Glomerular endothelial cell (primary cell): ENCODE measurements around the gene QDPR. TPM values are rescaled to one million over a fixed set of nuclear protein-coding genes. Genes with fewer than 3 reads are reported as not detected.
"Not testable (repeated sequence)": the region's sequence is repeated elsewhere in the genome, so short reads cannot be mapped to it uniquely, and the experiment has no call there.

Source experiments
- DNase-seq: peaks from one replicate; pipeline ENCODE4 v3.0.0-alpha.2; 2011; ENCODE audit warnings: low read depth, low spot score; ENCODE audit errors: extremely low read depth
- total RNA-seq: library from RNA; depleted of rRNA; stranded (reverse); fragments of >200 nt; gene quantifications from 2 replicates; pipeline ENCODE4 v1.2.3, GENCODE V29; 2015

QDPR gene
- total RNA-seq, 1 donor from 2014 or later: 23.7 TPM

GRCh38 chr4:17492058-17492741 lies 19.7 kb downstream of the QDPR start:
- DNase-seq: no peak

GRCh38 chr4:17491196-17491595 lies 20.7 kb downstream of the QDPR start:
- DNase-seq: no peak

DNA sequence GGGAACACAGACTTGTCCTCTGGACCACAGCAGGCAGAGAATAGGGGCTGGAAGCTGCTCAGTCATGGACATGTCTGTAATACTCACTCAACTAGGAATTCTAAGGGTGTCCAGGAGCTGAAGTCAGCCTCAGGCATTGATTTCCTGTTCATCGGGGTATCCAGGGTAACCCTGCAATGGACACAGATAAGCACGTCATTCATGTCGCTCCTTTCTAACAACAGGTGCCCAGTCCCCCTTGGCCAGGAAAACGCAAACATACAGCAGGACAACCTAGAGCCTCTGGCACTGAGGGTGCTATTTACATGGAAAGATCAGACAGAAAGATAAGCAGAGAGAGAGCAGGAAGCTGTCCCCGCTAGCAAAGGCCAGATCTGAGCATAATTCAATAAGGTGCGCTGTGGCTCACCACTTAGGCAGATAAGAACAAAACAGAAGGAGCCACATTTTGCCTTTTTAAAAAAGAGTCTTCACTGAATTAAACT lies 21.3 kb downstream of the QDPR start:
- DNase-seq: no peak

DNA sequence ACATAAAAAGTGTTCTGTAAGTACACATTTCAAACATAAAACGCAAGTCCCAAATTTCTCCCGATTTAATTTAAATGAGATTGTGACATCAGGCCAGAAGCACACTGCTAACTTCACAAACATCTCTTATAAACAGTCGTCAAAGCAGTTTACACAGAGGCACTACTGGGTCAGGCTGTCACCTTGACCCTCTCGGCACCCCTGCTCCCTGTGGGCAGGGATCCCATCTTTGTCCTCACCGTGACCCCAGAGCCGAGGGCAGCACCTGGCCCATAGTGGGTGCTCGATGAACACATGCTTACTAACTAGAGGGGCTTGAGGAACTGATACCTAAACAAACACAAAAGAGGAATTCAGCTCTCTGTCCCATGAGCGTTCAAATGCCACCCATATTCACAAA lies 22.2 kb downstream of the QDPR start:
- no peak for DNase-seq

DNA sequence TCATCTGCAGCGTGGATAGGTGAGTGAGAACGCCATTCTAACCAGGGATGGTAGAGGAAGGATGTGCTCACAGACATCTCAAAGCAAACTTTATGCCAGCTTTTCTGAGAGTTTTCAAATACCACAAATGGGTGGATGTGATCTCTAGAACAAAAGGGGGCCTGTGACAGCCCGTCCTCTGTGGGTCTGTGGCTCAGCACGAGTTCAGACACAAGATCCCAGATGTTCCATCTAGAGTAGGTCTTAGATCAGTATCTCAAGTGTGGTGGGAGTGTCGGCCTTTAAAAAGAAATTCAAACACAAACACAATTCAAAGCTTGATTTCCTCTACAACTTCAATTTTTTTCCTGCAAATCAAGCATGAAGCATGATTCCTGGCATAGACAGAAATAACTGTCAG lies 22.8 kb downstream of the QDPR start:
- no peak for DNase-seq

GRCh38 chr4:17482716-17483115 lies 29.2 kb downstream of the QDPR start:
- no peak for DNase-seq

DNA sequence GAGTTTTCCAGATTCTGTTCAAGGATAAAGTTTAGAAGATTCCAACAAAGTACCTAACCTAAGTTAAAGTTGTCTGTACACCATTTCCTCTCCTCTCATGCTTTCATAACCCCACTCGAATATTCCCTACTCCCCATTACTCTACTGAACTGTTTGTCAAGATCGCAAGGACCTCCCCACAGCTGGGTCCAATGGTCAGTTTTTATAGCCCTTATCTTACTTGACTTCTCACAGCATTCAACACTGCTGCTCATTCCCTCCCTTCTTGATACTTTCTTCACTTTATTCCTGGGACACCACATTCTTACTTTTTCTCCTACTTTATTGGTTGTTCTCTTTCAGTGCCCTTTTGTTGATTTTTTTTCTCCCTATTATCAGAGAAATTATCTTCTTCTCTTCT lies 30.9 kb downstream of the QDPR start:
- no peak for DNase-seq

GRCh38 chr4:17480210-17480927 lies 31.5 kb downstream of the QDPR start:
- DNase-seq: no peak

GRCh38 chr4:17477774-17478472 lies 34.0 kb downstream of the QDPR start:
- no peak for DNase-seq

GRCh38 chr4:17476853-17477252 lies 35.0 kb downstream of the QDPR start:
- DNase-seq: no peak

DNA sequence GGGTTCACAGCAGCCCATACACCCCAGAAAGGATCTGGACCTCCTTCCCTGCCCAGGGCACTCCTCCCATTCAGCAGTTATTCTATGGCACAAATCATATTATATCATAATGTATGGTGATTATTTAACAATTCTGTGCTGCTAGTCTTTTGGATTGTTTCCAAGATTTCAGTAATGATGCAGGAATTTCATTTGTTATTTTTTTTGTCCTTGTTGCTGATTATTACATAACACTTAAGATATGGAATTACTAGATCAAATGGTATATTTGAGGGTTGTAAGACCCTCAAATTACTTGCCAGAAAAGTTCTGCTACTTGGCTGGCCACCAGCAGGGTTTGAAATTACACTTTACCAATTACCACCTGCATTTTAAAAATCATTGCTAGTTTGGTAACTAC lies 36.4 kb downstream of the QDPR start:
- DNase-seq: no peak

DNA sequence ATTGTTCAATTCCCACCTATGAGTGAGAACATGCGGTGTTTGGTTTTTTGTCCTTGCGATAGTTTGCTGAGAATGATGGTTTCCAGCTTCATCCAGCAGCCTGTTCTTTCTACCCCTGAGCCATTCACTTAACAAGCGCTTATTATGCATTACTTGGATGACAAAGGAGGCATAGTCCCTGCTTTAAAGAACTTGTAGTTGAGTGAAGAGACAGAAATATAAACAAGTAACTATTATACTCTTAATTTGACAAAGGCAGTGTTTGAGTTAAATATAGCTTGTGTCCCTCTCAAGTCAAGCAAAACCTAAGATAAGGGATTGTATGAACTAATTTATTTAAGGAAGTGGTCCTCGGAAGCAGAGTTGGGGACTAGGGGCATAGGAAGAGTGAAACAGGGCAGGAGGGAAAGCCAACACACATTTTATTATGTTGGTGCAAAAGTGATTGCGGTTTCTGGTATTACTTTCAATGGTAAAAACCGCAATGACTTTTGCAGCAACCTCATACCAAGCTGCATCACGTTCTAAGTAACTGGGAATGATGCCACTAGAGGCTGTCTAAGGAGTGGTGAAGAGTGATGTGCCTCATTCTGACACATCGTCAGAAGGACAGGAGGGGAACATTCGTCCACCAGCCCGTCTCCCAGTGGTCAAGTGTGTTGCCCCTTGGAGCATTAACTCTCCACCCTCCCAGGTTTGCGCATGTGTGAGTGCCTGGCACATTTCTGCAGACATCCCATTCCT lies 41.8 kb downstream of the QDPR start:
- no peak for DNase-seq

DNA sequence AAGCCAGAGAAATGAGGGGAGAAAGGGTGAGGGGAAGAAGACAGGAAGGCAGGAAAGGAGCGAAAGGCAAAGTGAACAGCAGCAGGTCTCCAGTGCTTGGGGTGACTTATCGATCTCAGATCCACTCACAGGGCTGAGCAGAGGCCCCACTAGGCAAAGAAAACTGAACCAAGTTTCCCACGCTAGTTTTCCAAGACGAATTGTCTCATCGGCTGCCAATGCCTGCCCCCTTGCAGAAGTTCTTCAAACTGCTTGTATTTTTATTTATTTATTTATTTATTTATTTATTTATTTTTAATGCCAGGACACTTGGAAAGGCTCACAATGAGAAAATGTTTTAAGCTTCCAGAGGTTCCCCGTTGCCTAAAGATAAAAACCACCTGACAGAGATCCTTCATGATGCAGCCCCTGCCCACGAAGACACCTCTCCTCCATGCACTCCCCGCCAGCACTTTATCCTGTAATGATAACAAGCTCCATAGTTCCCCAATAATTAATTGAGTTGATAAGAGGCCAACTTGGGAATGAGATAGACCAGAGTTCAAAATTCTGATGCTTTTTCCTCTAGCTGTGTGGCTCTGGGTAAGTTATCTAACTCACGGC lies 43.2 kb downstream of the QDPR start:
- no peak for DNase-seq

GRCh38 chr4:17463606-17464005 lies 48.3 kb downstream of the QDPR start:
- no peak for DNase-seq

DNA sequence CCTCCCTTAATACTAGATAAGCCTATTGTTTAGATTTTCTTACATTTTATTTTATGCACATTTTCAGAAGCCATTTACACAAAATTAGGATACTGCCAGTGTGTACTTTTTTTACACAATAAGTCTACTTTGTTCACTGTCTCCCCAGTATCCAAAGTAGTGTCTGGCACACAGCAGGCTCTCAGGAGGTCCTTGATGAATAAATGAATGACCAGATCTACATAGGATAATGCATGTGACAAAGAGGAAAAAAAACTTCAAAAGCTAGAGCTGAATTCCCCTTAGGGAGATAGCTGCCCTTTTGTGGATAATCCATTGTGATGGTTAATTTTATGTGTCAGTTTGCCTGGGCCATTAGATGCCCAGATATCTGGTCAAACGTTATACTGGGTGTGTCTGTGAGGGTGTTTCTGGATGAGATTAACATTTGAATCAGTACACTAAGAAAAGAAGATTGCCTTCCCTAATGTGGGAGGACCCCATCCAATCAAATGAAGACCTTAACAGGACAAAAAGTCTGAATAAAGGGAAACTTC lies 61.6 kb downstream of the QDPR start:
- no peak for DNase-seq

DNA sequence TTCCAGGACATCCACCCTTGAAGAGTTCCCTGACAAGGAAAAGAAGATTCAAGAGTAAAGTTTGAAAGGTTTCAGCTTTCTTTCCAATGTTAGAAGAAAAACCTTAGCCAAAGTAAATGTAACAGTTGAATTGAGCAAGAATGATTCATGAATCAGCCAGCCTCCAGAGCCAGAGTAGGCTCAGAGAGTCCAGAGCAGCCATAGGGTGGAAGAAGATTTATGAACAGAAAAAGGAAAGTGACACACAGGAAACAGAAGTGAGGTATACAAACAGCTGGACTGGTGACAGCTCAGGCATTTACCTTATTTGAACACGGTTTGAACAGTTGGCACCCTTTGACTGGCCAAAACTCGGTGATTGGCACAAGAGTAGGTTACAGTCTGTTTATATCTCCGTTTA lies 63.2 kb downstream of the QDPR start:
- peak; percentile 50 for DNase-seq

DNA sequence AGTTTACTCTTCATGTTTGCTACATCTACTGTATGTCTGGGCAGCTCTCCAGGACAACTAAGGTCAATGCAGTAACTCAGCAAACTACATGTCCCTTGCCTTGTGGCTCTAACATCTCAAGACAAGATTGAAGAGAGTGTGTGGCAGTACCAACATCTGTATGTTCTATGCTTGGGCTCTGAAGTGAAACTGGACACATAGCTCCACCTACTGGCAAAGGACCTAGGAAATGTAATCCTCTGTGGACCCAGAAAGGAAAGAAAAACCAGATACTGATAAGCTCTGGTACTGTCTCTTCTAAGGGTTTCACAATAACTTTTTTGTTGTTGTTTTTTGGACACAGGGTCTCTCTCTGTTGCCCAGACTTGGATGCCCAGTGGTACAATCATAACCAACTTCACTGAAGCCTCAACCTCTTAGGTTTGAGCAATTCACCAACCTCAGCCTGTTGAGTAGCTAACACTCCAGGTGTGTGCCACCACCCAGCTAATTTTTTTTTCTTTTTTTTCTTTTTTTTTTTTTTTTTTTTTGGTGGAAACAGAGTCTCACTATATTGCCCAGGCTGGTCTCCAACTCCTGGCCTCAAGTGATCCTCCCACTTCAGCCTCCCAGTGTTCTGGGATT lies 64.1 kb downstream of the QDPR start:
- peak; percentile 65 for DNase-seq

- DNase-seq: no peak
Observed at GRCh38 chr4:17447056-17447455, 64.8 kb downstream of the QDPR start.

GRCh38 chr4:17442477-17442876 lies 69.4 kb downstream of the QDPR start:
- DNase-seq: not testable (repeated sequence)

DNA sequence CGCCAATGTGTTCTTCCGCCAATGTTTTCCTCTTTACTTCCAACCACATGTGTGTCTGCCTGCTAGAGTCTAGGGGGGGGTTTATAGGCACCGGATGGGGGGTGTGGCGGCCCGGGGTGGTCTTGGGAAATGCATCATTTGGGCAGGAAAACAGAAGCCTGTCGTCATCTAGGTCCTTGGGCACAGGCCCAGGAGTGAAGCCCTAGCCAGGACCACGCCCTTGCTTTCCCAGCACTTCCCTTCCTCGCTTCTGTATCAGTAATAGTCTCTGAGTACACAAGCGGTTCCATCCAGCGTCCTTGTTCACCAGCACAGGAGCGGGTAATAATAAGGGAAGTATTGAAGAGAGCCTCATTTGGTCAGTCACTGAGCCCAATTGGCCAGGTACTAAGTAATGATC lies 74.5 kb downstream of the QDPR start:
- DNase-seq: no peak
